GM18499 (cell line): ENCODE measurements around the gene VAV1.
A peak's percentile ranks its signal among the peaks of the same experiment; 100 is the strongest.
"Not testable (repeated sequence)": the region's sequence is repeated elsewhere in the genome, so short reads cannot be mapped to it uniquely, and the experiment has no call there.

Experiments used
- ATAC-seq: cut with Tn5 transposase; IDR thresholded peaks from one replicate; pipeline ENCODE4 v1.9.1; 2021; ENCODE audit warnings: moderate number of reproducible peaks; ENCODE audit not compliant: insufficient read depth, unreplicated experiment

Gene VAV1

DNA sequence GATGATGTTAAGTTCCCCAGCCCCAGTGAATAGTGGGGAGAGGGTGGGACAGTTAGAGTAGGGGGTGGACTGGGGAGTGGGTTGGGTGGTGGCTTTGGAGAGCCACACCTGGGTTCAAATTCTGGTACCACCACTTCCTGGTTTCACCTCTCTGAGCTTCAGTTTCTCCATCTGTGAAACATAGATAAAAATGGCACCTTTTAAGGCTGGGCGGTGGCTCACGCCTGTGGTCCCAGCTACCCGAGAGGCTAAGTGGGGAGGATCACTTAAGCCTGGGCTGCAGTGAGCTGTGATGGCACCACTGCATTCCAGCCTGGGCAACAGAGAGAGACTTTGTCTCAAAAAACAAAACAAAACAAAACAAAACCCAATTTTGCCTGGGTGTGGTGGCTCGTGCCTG lies 5.9 kb downstream of the VAV1 start:
- no peak for ATAC-seq

DNA sequence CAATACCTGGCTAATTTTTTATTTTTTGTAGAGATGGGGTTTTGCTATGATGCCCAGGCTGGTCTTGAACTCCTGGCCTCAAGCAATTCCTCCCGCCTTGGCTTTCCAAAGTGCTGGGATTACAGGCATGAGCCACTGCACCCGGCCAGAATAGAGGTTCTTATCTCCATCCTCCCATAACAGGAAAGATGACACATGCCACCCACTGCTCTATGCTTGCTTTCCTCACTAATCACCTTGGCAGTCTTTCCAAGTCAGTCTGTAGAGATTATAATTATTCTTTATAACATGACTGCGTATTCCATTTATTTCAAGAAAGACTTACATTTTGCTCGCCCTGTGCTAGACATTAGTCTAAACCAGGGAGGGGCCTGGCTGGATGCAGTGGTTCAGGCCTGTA lies 6.7 kb downstream of the VAV1 start:
- no peak for ATAC-seq

GRCh38 chr19:6787393-6787792 lies 14.9 kb downstream of the VAV1 start:
- no peak for ATAC-seq

DNA sequence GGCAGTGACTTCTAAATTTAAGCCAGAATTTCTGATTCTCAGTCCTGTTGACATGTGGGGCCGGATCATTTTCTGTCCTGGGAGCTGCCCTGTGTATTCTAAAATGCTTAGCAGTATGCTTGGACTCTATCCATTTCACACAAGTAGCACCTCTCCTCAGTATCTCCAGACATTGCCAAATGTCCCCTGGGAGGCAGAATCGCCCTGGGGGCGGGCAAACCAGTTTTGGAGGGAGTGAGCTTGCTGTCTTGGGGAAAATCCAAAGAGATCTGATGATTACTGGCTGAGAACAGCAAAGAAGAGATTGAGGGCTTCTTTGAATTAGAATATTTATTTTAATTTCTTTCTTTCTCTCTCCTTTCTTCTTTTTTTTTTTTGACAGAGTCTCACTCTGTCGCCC lies 16.4 kb downstream of the VAV1 start:
- ATAC-seq, result no peak

- no peak for ATAC-seq
Measured at GRCh38 chr19:6790194-6791128, 18.0 kb downstream of the VAV1 start.

DNA sequence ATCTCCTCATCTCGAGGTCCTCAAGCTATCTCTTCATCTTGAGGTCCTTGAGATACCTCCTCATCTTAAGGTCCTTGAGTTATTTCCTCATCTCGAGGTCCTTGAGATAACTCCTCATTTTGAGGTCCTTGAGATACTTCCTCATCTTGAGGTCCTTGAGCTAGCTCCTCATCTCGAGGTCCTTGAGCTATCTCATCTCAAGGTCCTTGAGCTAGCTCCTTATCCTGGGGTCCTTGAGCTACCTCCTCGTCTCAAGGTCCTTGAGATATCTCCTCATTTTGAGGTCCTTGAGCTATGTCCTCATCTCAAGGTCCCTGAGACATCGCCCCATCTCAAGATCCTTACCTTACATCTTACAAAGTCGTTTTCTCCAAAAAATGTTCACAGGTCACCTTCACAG lies 18.7 kb downstream of the VAV1 start:
- no peak for ATAC-seq

DNA sequence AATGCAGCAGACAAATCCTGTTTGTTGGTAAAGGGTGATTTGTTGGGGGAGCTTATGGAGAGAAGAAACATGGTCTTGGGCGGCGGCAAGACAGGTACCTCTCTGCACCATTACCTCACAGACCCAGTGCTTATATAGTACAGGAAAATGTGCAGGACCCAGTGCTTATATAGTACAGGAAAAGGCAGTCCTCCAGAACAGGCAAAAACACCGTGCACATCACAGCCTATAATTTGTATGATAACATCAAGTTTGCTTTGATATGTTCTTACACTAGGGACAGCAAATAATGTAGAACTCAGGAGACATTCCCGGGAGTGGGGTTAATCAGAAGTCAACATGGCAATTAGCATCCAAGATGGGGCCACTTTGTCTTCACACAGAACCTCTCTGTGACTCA lies 20.9 kb downstream of the VAV1 start:
- ATAC-seq, result no peak

DNA sequence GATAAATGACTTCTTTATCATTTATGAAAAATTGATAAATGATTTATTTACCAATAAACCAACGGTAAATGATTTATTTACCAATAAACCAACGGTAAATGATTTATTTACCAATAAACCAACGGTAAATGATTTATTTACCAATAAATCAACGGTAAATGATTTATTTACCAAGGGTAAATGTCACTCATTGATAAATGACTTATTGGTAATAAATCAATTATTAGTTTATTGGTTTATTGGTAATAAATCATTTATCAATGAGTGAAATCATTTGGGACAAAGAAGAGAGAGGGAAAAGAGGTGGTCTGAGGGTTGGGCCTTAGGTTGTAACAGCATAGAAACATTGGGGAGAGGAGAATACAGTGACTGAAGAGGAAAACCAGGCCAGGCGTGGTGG lies 21.5 kb downstream of the VAV1 start:
- no peak for ATAC-seq

DNA sequence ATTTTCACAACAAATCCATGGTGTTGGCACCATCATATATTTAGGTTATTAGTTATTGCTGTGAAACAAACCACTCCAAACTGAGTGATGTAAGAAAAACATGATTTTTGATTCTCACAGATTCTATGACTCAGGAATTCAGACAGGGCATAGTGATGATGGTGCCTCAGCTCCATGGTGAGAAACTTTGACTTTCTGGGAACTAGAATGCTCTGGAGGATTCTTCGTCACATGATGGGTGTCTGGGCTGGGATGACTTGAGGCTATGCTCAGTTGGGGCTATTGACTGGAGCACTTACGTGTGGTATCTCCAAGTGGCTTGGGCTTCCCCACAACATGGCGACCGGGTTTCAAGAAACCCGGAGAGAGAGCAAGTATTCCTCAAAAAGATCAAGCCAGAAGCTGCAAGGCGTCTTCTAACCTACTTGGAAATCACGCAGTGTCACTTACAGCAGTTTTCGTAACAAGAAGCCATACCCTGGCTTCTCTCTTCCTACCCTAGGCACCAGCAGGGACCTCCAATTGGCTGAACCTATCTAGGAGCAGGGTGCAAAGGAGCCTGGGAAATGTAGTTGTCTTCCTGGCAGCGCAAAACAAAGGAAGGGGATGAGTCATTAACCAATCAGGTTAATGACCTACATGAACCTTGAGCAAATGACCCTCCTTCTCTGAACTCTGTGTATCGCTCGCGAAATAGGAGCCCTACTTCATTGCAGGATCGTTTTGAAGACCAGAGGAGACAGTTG lies 22.4 kb downstream of the VAV1 start:
- no peak for ATAC-seq

DNA sequence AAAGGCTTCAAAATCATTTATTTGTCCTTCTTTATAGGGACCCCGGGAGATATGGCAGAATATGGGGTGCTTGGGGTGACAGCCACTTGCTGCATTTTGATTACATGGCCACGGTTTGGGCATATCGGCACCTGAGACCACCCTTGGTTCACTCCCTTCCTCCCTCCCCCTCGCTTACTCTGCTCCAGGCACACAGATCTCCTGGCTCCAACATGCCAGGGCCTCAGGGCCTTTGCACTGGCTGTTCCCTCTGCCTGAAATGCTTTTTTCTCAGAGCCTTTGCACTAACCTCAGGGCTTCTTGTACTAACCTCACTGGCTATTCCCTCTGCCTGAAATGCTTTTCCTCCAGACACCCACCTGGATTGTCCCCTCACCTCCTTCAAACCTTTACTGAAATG lies 23.8 kb downstream of the VAV1 start:
- ATAC-seq, result no peak

GRCh38 chr19:6797646-6798045 lies 25.1 kb downstream of the VAV1 start:
- no peak for ATAC-seq

DNA sequence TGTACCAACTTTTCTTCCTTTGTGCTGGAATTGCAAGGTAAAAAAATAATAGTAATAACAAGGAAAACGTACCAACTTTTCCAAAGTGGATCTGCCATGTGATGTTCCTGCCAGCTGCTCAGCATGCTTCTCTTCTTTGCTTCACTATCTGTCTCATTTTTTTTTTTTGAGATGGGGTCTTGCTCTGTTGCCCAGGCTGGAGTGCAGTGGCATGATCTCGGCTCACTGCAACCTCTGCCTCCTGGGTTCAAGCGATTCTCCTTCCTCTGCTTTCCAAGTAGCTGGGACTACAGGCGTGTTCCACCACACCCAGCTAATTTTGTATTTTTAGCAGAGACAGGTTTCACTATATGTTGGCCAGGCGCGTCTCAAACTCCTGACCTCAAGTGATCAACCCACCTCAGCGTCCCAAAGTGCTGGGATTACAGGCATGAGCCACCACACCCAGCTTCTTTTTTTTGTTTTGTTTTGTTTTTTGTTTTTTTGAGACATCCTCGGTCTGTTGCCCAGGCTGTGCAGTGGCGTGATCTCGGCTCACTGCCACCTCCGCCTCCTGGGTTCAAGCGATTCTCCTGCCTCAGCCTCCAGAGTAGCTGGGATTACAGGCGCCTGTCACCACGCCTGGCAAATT lies 27.8 kb downstream of the VAV1 start:
- ATAC-seq, result not testable (repeated sequence)

DNA sequence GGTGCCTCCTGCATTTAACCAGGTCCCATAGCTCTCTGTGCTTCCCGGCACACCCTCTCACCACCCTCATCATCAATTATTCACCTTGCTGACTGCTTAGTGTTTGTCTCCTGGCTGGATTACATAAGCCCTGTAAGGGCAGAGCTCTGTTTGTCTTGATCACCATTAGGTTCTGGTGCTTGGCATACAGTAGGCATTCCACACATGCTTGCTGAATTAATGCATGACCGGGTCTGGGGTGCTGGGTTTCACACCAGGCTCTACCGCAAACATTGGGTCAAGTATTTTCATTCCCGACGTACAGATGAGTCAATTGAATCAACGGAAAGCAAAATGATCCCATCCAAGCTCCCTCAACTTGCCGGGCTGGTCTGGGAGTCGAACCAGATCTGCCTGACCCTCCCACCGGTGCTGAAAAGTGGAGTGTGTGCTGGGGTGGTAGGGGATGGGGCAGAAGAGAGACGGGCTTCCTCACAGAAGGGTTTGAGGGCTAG lies 28.5 kb downstream of the VAV1 start:
- ATAC-seq, result no peak

GRCh38 chr19:6801485-6802086 lies 29.1 kb downstream of the VAV1 start:
- no peak for ATAC-seq

- peak; percentile 34 for ATAC-seq
Measured at GRCh38 chr19:6802336-6803035, 30.0 kb downstream of the VAV1 start.

- ATAC-seq, result peak; percentile 18
Measured at GRCh38 chr19:6803036-6803404, 30.5 kb downstream of the VAV1 start.

DNA sequence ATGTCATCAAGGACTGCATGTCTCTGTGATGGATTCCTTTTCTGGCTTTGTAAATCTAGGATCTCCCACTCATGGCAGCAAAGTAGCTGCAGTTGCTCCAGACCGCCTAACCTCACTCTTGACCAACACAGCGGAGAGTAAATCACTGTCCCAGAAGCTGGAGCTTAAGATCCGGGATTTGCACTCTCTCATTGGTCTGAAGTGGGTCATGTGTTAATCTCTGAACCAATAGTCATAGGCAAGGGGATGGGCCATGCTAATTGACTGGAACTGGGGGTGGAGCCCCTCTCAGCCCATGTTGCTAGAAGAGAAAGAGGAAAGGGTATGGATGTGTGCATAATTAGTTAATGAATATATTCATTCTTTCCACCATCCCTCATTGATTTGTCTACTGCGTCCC lies 34.0 kb downstream of the VAV1 start:
- ATAC-seq, result no peak

GRCh38 chr19:6807291-6807690 lies 34.8 kb downstream of the VAV1 start:
- ATAC-seq, result no peak

- no peak for ATAC-seq
Measured at GRCh38 chr19:6808494-6808893, 36.0 kb downstream of the VAV1 start.

- no peak for ATAC-seq
Measured at GRCh38 chr19:6809262-6809661, 36.8 kb downstream of the VAV1 start.
